Mesendoderm (in vitro differentiated cells): ENCODE data around the gene MUC20.
"Not testable (repeated sequence)": the region's sequence is repeated elsewhere in the genome, so short reads cannot be mapped to it uniquely, and the experiment has no call there.

Experiments used
- DNase-seq: peaks from one replicate; pipeline ENCODE4 v3.0.0; 2013
- H2AK5ac ChIP-seq: 2 replicates; pipeline ENCODE4 v1.6.1; 2013; ENCODE audit warnings: low read length, inconsistent platforms
- H2BK120ac ChIP-seq: 2 replicates; pipeline ENCODE4 v1.6.1; 2013; ENCODE audit warnings: low read depth, mild to moderate bottlenecking, low read length, moderate library complexity, mixed read lengths
- H2BK15ac ChIP-seq: replicated peaks from 2 replicates; pipeline ENCODE4 v1.6.1; 2013; ENCODE audit warnings: low read depth, mild to moderate bottlenecking, moderate library complexity
- H2BK5ac ChIP-seq: 2 replicates; pipeline ENCODE4 v1.6.1; 2013; ENCODE audit warnings: low read length, inconsistent platforms
- H3K18ac ChIP-seq: 2 replicates; pipeline ENCODE4 v1.6.1; 2013; ENCODE audit warnings: mild to moderate bottlenecking, low read length, mixed read lengths
- H3K23ac ChIP-seq: one replicate; pipeline ENCODE4 v1.6.1; 2013; ENCODE audit warnings: low read length
- H3K27ac ChIP-seq: 2 replicates; pipeline ENCODE4 v1.5.1; 2013; ENCODE audit warnings: low read depth, mild to moderate bottlenecking, inconsistent platforms, low read length, moderate library complexity
- H3K27me3 ChIP-seq: 2 replicates; pipeline ENCODE4 v1.6.1; 2013; ENCODE audit warnings: low read length, control low read depth, mild to moderate bottlenecking, inconsistent platforms; ENCODE audit not compliant: insufficient read depth, poor library complexity
- H3K36me3 ChIP-seq: 2 replicates; pipeline ENCODE4 v1.6.1; 2013; ENCODE audit warnings: low read length, inconsistent platforms; ENCODE audit not compliant: control insufficient read depth, insufficient read depth
- H3K4ac ChIP-seq: one replicate; pipeline ENCODE4 v1.6.1; 2013; ENCODE audit warnings: low read depth, mild to moderate bottlenecking, low read length, moderate library complexity
- H3K4me1 ChIP-seq: 2 replicates; pipeline ENCODE4 v1.6.1; 2013; ENCODE audit warnings: low read depth, low read length, inconsistent platforms; ENCODE audit not compliant: control insufficient read depth
- H3K4me2 ChIP-seq: 2 replicates; pipeline ENCODE4 v1.6.1; 2013; ENCODE audit warnings: low read length
- H3K4me3 ChIP-seq: 2 replicates; pipeline ENCODE4 v1.5.1; 2013; ENCODE audit warnings: mild to moderate bottlenecking, low read length
- H3K56ac ChIP-seq: one replicate; pipeline ENCODE4 v1.6.1; 2013; ENCODE audit warnings: low read length
- H3K79me1 ChIP-seq: 2 replicates; pipeline ENCODE4 v1.6.1; 2013; ENCODE audit warnings: low read length, inconsistent platforms
- H3K79me2 ChIP-seq: 2 replicates; pipeline ENCODE4 v1.6.1; 2013; ENCODE audit warnings: mild to moderate bottlenecking, low read length; ENCODE audit not compliant: control insufficient read depth, insufficient read depth
- H3K9ac ChIP-seq: 2 replicates; pipeline ENCODE4 v1.6.1; 2013; ENCODE audit warnings: low read length, inconsistent platforms
- H4K5ac ChIP-seq: one replicate; pipeline ENCODE4 v1.6.1; 2013; ENCODE audit warnings: low read length
- H4K8ac ChIP-seq: one replicate; pipeline ENCODE4 v1.6.1; 2013; ENCODE audit warnings: low read depth, mild to moderate bottlenecking, control low read depth, low read length, moderate library complexity
- WGBS: extraction: QIAGEN DNeasy Blood & Tissue Kit; methylation state at CpG from one replicate; pipeline ENCODE4 v1.1.7; 2013; ENCODE audit warnings: low lambda C conversion rate, missing lambda C conversion rate; ENCODE audit not compliant: insufficient coverage; ENCODE audit errors: extremely low coverage; 5-methylcytosine and 5-hydroxymethylcytosine counted together

Gene MUC20

DNA sequence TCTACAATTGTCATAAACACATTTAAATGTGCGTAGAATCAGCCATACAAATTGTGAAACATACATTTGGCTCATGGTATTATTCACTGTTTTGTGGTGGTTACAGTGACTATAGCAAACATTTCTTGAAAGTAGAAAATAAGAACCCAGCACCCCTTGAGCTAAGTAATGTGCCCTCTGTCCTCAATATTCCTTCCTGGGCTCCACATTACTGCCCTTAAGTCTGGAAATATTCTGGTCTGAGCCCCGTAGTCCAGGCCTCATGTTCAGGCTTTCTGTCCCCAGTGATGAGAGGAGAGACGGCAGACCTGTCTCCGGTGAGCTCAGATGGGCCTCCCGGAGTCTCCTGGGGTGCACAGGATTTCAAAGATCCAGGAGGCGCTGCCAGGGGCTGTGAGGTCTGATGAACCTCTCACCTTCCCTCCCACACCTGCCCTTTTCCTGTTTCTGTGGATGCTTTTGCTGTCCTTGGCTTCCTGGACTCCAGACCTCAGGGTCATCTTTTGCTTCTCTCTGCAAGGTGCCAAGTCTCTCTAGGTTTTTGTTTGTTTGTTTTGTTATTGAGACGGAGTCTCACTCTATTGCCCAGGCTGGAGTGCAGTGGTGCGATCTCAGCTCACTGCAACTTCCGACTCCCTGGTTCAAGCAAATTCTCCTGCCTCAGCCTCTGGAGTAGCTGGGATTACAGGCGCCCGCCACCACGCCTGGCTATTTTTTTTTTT is 8.8 kb upstream of the MUC20 start:
- WGBS = no CpG with 5 or more reads among the region's 12 CpGs
- peak overlapping the region; percentile 55 for H3K27ac ChIP-seq

DNA sequence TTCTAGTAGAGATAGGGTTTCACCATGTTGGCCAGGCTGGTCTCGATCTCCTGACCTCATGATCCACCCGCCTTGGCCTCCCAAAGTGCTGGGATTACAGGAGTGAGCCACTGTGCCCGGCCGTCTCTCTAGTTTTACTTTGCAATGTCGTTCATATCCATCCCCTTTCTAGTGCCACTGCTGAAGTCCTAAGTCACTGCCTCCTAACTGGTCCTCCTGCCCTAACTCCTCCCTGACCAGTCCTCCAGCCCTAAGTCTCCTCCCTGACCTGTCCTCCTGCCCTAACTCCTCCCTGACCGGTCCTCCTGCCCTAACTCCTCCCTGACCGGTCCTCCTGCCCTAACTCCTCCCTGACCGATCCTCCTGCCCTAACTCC is 8.3 kb upstream of the MUC20 start:
- H3K79me2 ChIP-seq, H3K23ac ChIP-seq, H2AK5ac ChIP-seq, H3K79me1 ChIP-seq, H3K4ac ChIP-seq, H3K27ac ChIP-seq, H3K4me1 ChIP-seq, H2BK15ac ChIP-seq, H4K8ac ChIP-seq, H3K18ac ChIP-seq, H2BK5ac ChIP-seq, H3K27me3 ChIP-seq, H3K9ac ChIP-seq, DNase-seq, H3K36me3 ChIP-seq, H3K56ac ChIP-seq, H3K4me2 ChIP-seq, H3K4me3 ChIP-seq, H2BK120ac ChIP-seq, H4K5ac ChIP-seq: not testable (repeated sequence)
- no CpG with 5 or more reads among the region's 8 CpGs for WGBS

More for the DNA sequence above, 8.8 kb upstream of the MUC20 start:
- Histone ChIP-seq H3K9ac (no peak overlapping the region), H4K5ac (no peak overlapping the region), H4K8ac (no peak overlapping the region), H2BK5ac (no peak overlapping the region), H2BK120ac (no peak overlapping the region), H2BK15ac (no peak overlapping the region), H3K18ac (no peak overlapping the region), H3K4me1 (no peaks in the 10 kb centered on the region), H3K79me2 (no peaks in the 10 kb centered on the region), H3K36me3 (no peaks in the 10 kb centered on the region), H2AK5ac (no peak overlapping the region), H3K56ac (no peak overlapping the region), H3K4me3 (no peak overlapping the region), H3K79me1 (no peaks in the 10 kb centered on the region), H3K23ac (no peak overlapping the region), H3K4ac (no peak overlapping the region), H3K27me3 (no peaks in the 10 kb centered on the region), H3K4me2 (no peak overlapping the region)
- DNase-seq = no peak

DNA sequence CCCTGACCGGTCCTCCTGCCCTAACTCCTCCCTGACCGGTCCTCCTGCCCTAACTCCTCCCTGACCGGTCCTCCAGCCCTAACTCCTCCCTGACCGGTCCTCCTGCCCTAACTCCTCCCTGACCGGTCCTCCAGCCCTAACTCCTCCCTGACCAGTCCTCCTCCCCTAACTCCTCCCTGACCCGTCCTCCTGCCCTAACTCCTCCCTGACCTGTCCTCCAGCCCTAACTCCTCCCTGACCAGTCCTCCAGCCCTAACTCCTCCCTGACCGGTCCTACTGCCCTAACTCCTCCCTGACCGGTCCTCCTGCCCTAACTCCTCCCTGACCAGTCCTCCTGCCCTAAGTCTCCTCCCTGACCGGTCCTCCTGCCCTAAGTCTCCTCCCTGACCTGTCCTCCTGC is 7.6 kb upstream of the MUC20 start:
- not testable (repeated sequence) for H3K4ac ChIP-seq, H3K4me2 ChIP-seq, H4K8ac ChIP-seq, H3K56ac ChIP-seq, H3K36me3 ChIP-seq, H4K5ac ChIP-seq, H3K79me2 ChIP-seq, H3K27me3 ChIP-seq, H2BK15ac ChIP-seq, H3K4me1 ChIP-seq, H3K79me1 ChIP-seq, DNase-seq, H3K23ac ChIP-seq, H3K27ac ChIP-seq, H2BK5ac ChIP-seq, H3K9ac ChIP-seq, H3K4me3 ChIP-seq, H3K18ac ChIP-seq, H2AK5ac ChIP-seq, H2BK120ac ChIP-seq
- WGBS = no CpG with 5 or more reads among the region's 9 CpGs

DNA sequence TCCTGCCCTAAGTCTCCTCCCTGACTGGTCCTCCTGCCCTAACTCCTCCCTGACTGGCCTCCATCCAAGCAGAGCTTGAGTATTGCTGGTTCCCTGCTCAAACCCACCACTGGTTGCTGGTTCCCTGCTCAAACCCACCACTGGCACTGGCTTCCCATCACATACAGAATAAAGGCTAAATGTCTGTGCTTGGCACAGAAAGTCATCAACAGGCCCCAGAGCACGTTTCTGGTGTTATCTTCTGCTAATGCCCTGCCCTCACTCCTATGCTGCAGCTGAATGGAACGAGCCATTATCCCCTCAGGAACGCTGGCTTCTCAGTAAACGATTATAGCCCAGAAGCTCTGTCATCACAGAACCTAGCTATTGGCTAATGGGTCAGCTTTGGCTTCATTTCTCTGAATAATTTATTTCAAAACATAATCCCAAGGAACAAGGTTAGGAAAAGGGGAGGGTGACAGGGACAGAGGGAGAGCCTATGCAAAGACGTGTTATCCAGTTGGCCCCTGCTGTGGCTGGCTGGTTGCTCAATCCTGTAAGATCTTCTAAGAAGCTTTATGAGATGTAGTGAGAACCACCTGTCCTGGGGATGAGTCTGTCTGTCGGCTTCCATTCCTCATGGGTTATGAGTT is 6.3 kb upstream of the MUC20 start:
- no CpG with 5 or more reads among the region's 6 CpGs for WGBS
- Histone ChIP-seq H4K5ac (no peak overlapping the region), H4K8ac (no peak overlapping the region), H3K56ac (no peak overlapping the region), H3K79me1 (no peaks in the 10 kb centered on the region), H3K18ac (no peak overlapping the region), H2BK120ac (no peak overlapping the region), H3K9ac (no peak overlapping the region), H2BK15ac (no peak overlapping the region), H3K4me3 (no peak overlapping the region), H3K27ac (no peak overlapping the region), H3K27me3 (no peaks in the 10 kb centered on the region), H2BK5ac (no peak overlapping the region), H3K36me3 (no peaks in the 10 kb centered on the region), H2AK5ac (no peak overlapping the region), H3K4ac (no peak overlapping the region), H3K4me1 (peaks cover 4% of the 10 kb centered on the region), H3K23ac (no peak overlapping the region), H3K79me2 (no peaks in the 10 kb centered on the region), H3K4me2 (no peak overlapping the region)
- no peak for DNase-seq

DNA sequence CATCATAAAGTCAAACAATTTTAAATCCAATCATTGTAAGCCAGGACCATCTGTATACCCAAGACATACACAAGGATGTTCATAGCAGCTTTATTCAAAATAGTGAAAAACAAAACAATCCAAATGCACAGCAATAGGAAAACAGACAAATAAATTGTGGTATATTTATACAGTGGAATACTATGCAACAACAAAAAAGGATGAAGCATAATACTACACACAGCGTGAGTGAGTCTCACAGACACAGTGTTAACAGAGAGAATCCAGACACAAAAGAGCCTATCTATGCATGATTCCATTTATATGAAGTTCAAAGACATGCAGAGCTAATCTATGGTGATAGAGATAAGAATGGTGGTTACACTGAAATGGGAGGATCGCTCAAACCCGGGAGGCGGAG is 5.6 kb upstream of the MUC20 start:
- H3K79me1 ChIP-seq = no peaks in the 10 kb centered on the region
- H2BK120ac ChIP-seq = no peak overlapping the region
- no peak overlapping the region for H2AK5ac ChIP-seq
- no peak overlapping the region for H2BK15ac ChIP-seq
- H3K9ac ChIP-seq = no peak overlapping the region
- DNase-seq = no peak
- no peak overlapping the region for H4K5ac ChIP-seq
- no peaks in the 10 kb centered on the region for H3K79me2 ChIP-seq
- WGBS = no CpG with 5 or more reads among the region's 4 CpGs
- H3K18ac ChIP-seq = no peak overlapping the region
- H4K8ac ChIP-seq = no peak overlapping the region
- no peaks in the 10 kb centered on the region for H3K36me3 ChIP-seq
- no peak overlapping the region for H3K23ac ChIP-seq
- H2BK5ac ChIP-seq = no peak overlapping the region
- H3K4ac ChIP-seq = no peak overlapping the region
- no peak overlapping the region for H3K56ac ChIP-seq
- no peaks in the 10 kb centered on the region for H3K27me3 ChIP-seq
- H3K4me1 ChIP-seq = peaks cover 4% of the 10 kb centered on the region
- H3K4me2 ChIP-seq = no peak overlapping the region
- no peak overlapping the region for H3K4me3 ChIP-seq
- H3K27ac ChIP-seq = no peak overlapping the region
